A549 (cell line): ENCODE results near the gene RTEL1. TPM values are rescaled to one million over a fixed set of nuclear protein-coding genes. Genes with fewer than 3 reads are reported as not detected.

Experiments used
- ATAC-seq, 2 experiments: fragments of 200-7000 bp in 1 of 2; fragments of >200 bp in 1 of 2; cut with Nextera tagmentation in 1 of 2; cut with Tn5 transposase in 1 of 2; 3 replicates each; pipeline versions ENCODE4 v1.8.0 to v1.9.1; 2018 to 2020; ENCODE audit warnings: mild to moderate bottlenecking in 1 of 2, moderate library complexity in 1 of 2
- CTCF ChIA-PET: fragments of 300-600 bp; sonication (Branson Sonifier 250); formaldehyde crosslinking; extraction: SDS; loops from one replicate; lab custom pipeline; 2021; ENCODE audit warnings: antibody characterized with exemption, inconsistent platforms; lab: Yijun Ruan, JAX
- POLR2A ChIA-PET: fragments of 350-600 bp; formaldehyde crosslinking; extraction: SDS; loops from one replicate; lab custom pipeline; 2021; ENCODE audit warnings: antibody characterized with exemption, inconsistent platforms; lab: Yijun Ruan, JAX
- DNase-seq, 2 experiments: peaks; one replicate each; pipeline versions ENCODE4 v3.0.0 to v3.0.0-alpha.2; 2011 to 2016; ENCODE audit warnings: low read depth in 1 of 2, low spot score in 1 of 2
- FAIRE-seq: peaks from 2 replicates; lab custom pipeline; 2011; peaks lifted over from hg19 to GRCh38; lab: Jason Lieb, UNC
- H3K27ac ChIP-seq, 2 experiments: fragments of >200 bp; sonication (Bioruptor Twin); formaldehyde crosslinking; 3 replicates each; pipeline ENCODE4 v1.5.1; 2016 to 2017
- H3K4me1 ChIP-seq: fragments of >200 bp; sonication (Bioruptor Twin); formaldehyde crosslinking; 3 replicates; pipeline ENCODE4 v1.6.1; 2016
- H3K4me2 ChIP-seq: fragments of >200 bp; sonication (Bioruptor Twin); formaldehyde crosslinking; 3 replicates; pipeline ENCODE4 v1.6.1; 2016
- H3K4me3 ChIP-seq: fragments of >200 bp; sonication (Bioruptor Twin); formaldehyde crosslinking; 3 replicates; pipeline ENCODE4 v1.5.1; 2016
- H3K9me3 ChIP-seq: fragments of >200 bp; sonication (Bioruptor Twin); formaldehyde crosslinking; 3 replicates; pipeline ENCODE4 v1.6.1; 2016
- CEBPB ChIP-seq, 2 experiments: fragments of >200 bp in 1 of 2; sonication (Bioruptor Twin) in 1 of 2; formaldehyde crosslinking in 1 of 2; IDR thresholded peaks; 2 replicates each; pipeline ENCODE4 v1.6.1; 2012 to 2016
- EHMT2 ChIP-seq: fragments of 200-600 bp; sonication (generic); IDR thresholded peaks from 2 replicates; pipeline ENCODE4 v1.6.1; 2016; ENCODE audit warnings: antibody characterized with exemption, low read depth, mild to moderate bottlenecking, moderate library complexity
- GATA3 ChIP-seq: IDR thresholded peaks from 2 replicates; pipeline ENCODE4 v1.6.1; 2012; ENCODE audit warnings: borderline replicate concordance
- HEYL ChIP-seq: fragments of 250-450 bp; sonication (Bioruptor Pico); IDR thresholded peaks from 2 replicates; pipeline ENCODE4 v1.8.0; 2021; ENCODE audit warnings: mild to moderate bottlenecking, moderate library complexity
- HOXA7 ChIP-seq: fragments of 250-450 bp; sonication (Bioruptor Pico); IDR thresholded peaks from 2 replicates; pipeline ENCODE4 v1.5.0; 2020; ENCODE audit warnings: mild to moderate bottlenecking, moderate library complexity
- HOXB13 ChIP-seq: fragments of 250-450 bp; sonication (Bioruptor Pico); IDR thresholded peaks from 2 replicates; pipeline ENCODE4 v1.5.0; 2020; ENCODE audit warnings: low read depth, mild to moderate bottlenecking, moderate library complexity
- HOXB5 ChIP-seq: fragments of 250-450 bp; sonication (Bioruptor Pico); IDR thresholded peaks from 2 replicates; pipeline ENCODE4 v1.5.0; 2020; ENCODE audit warnings: mild to moderate bottlenecking, moderate library complexity
- JUN ChIP-seq, 2 experiments: fragments of >200 bp; sonication (Bioruptor Twin); formaldehyde crosslinking; IDR thresholded peaks; 2 replicates in 1 of 2; 3 replicates in 1 of 2; pipeline ENCODE4 v1.6.1; 2016 to 2017
- JUNB ChIP-seq: fragments of >200 bp; sonication (Bioruptor Twin); formaldehyde crosslinking; IDR thresholded peaks from 2 replicates; pipeline ENCODE4 v1.6.1; 2016
- MAZ ChIP-seq: fragments of 150-350 bp; IDR thresholded peaks from 2 replicates; pipeline ENCODE4 v1.6.1; 2014; ENCODE audit warnings: antibody characterized with exemption, low read depth, low read length, borderline replicate concordance
- NFE2L2 ChIP-seq: fragments of 150-350 bp; conservative IDR thresholded peaks from 2 replicates; pipeline ENCODE4 v1.6.1; 2014; ENCODE audit warnings: low read length
- NR3C1 ChIP-seq: fragments of >200 bp; sonication (Bioruptor Twin); formaldehyde crosslinking; IDR thresholded peaks from 3 replicates; pipeline ENCODE4 v1.6.1; 2017
- POLR2AphosphoS2 ChIP-seq: conservative IDR thresholded peaks from 2 replicates; pipeline ENCODE4 v1.6.1; 2012; ENCODE audit warnings: low read length, improper control_type of control experiment, inconsistent platforms
- RAD21 ChIP-seq, 2 experiments: fragments of >200 bp in 1 of 2; sonication (Bioruptor Twin) in 1 of 2; formaldehyde crosslinking in 1 of 2; IDR thresholded peaks in 1 of 2; conservative IDR thresholded peaks in 1 of 2; 2 replicates in 1 of 2; 3 replicates in 1 of 2; pipeline ENCODE4 v1.6.1; 2012 to 2018; ENCODE audit warnings: inconsistent platforms in 1 of 2
- REST ChIP-seq: fragments of 200-600 bp; sonication (generic); IDR thresholded peaks from 2 replicates; pipeline ENCODE4 v1.6.1; 2016; ENCODE audit warnings: antibody characterized with exemption, mild to moderate bottlenecking, moderate library complexity
- SREBF2 ChIP-seq: fragments of 450-650 bp; IDR thresholded peaks from 2 replicates; pipeline ENCODE4 v1.6.1; 2014; ENCODE audit warnings: mild to moderate bottlenecking, moderate library complexity
- TFCP2L1 ChIP-seq: fragments of 250-450 bp; sonication (Bioruptor Pico); IDR thresholded peaks from 2 replicates; pipeline ENCODE4 v1.5.0; 2021; ENCODE audit warnings: mild to moderate bottlenecking
- ZNF302 ChIP-seq: fragments of 250-450 bp; sonication (Bioruptor Pico); IDR thresholded peaks from 2 replicates; pipeline ENCODE4 v1.9.0; 2021; ENCODE audit warnings: inconsistent platforms, mild to moderate bottlenecking, moderate library complexity
- WGBS: methylation state at CpG from one replicate; pipeline ENCODE4 v1.1.6; 2017; ENCODE audit errors: missing lambda C conversion rate; 5-methylcytosine and 5-hydroxymethylcytosine counted together
- polyA plus RNA-seq, 4 experiments: library from polyadenylated mRNA; depleted of rRNA in 3 of 4; stranded (reverse); fragments of >200 nt; fragmentation: RNase III in 1 of 4; extraction: RNeasy Plus Mini Kit Qiagen cat#74134 plus additional on column Dnase treatment in 1 of 4; gene quantifications; 2 replicates in 3 of 4; 3 replicates in 1 of 4; pipeline ENCODE4 v1.2.3, GENCODE V29; 2011 to 2017

Gene RTEL1
- polyA plus RNA-seq, 2 of the 4 experiments (the other 2 are of a cell fraction) = 11.3 to 12.6 TPM

- 91% methylated on average over 20 of the region's 20 CpGs for WGBS
- DNase-seq = no peak
- ChIA-PET POLR2A (no interaction called here), CTCF (no interaction called here)
- Histone ChIP-seq H3K4me1 (no peaks in the 10 kb centered on the region), H3K9me3 (no peaks in the 10 kb centered on the region), H3K4me2 (no peak overlapping the region), H3K4me3 (no peak overlapping the region), H3K27ac (no peak overlapping the region)
- TF ChIP-seq EHMT2 (no peak), JUN (IDR thresholded peaks at IDR 0.05) (no peak), CEBPB (IDR thresholded peaks at IDR 0.05) (no peak), TFCP2L1 (CRISPR knock-in tag) (no peak)
- no peak for FAIRE-seq
- ATAC-seq = no peak
Observed at GRCh38 chr20:63675681-63676368, 17.7 kb downstream of the RTEL1 start.

GRCh38 chr20:63678071-63678470 lies 20.0 kb downstream of the RTEL1 start:
- CTCF ChIA-PET = no interaction called here
- Histone ChIP-seq H3K4me3 (no peak overlapping the region), H3K27ac (no peak overlapping the region), H3K4me2 (no peak overlapping the region), H3K9me3 (no peaks in the 10 kb centered on the region), H3K4me1 (peaks cover 19% of the 10 kb centered on the region)
- no peak for TF ChIP-seq EHMT2
- no peak for TF ChIP-seq GATA3
- no peak for TF ChIP-seq TFCP2L1 (CRISPR knock-in tag)
- TF ChIP-seq HOXB5 (CRISPR knock-in tag) = no peak
- no peak for TF ChIP-seq MAZ
- TF ChIP-seq NR3C1 = no peak
- no peak for TF ChIP-seq NFE2L2
- no peak for TF ChIP-seq HOXB13 (CRISPR knock-in tag)
- TF ChIP-seq REST = no peak
- TF ChIP-seq JUNB = no peak
- no peak for TF ChIP-seq ZNF302
- TF ChIP-seq HEYL = no peak
- TF ChIP-seq SREBF2 = no peak
- TF ChIP-seq RAD21 (conservative IDR thresholded peaks at IDR 0.05 in 1 of 2, IDR thresholded peaks at IDR 0.05 in 1 of 2) = no peak
- ATAC-seq (no peak), FAIRE-seq (no peak), DNase-seq (no peak)
- POLR2A ChIA-PET = no interaction called here
- WGBS = 92% methylated on average over 12 of the region's 13 CpGs

- CTCF ChIA-PET = interaction anchor here (1.3 kb wide), 1 partner anchor 141 kb away, joined by 6 read pairs; the partner anchor contains the start of gene PTK6
- no peak overlapping the region for H3K4me2 ChIP-seq
- no peak for DNase-seq
- TF ChIP-seq POLR2AphosphoS2 (0 out of 2 replicates have a peak, but pooled peaks have one; percentile 40), HOXA7 (CRISPR knock-in tag) (no peak)
- TF ChIP-seq, all 56 proteins: peak for 1
- no peak for ATAC-seq
- Histone ChIP-seq H3K9me3 (no peaks in the 10 kb centered on the region), H3K4me3 (no peak overlapping the region), H3K27ac (no peak overlapping the region; a peak in 1 of 6 replicates), H3K4me1 (peaks cover 24% of the 10 kb centered on the region)
- POLR2A ChIA-PET = no interaction called here
- WGBS = 89% methylated on average over 31 of the region's 38 CpGs
- no peak for FAIRE-seq
Observed at GRCh38 chr20:63678667-63679465, 20.8 kb downstream of the RTEL1 start.
